ENCODE measurements around the gene CAPN11. TPM values are rescaled to one million over a fixed set of nuclear protein-coding genes. Genes with fewer than 3 reads are reported as not detected.

Gene CAPN11
- total RNA-seq, 1 experiment from 2014 or later = 0.28 TPM

GRCh38 chr6:44129841-44130322 lies 28.7 kb upstream of the CAPN11 start:
- TF ChIP-seq CTCF (conservative IDR thresholded peaks at IDR 0.05) = no peak
- H4K8ac ChIP-seq (replicated peaks; ENCODE audit: insufficient read length, low read depth, low read length) = no peak overlapping the region
- WGBS (ENCODE audit: extremely low coverage, insufficient read length, low lambda C conversion rate) = no CpG with 5 or more reads among the region's 2 CpGs
- H4K20me1 ChIP-seq (ENCODE audit: control insufficient read depth, insufficient read depth, insufficient read length) = peaks cover 3% of the 10 kb centered on the region
- H4K91ac ChIP-seq (ENCODE audit: insufficient read length, low read depth, low read length) = no peak overlapping the region
- H3K27me3 Mint-ChIP-seq (ENCODE audit: low read depth) = no peaks in the 10 kb centered on the region; the same call in 1 of the 2 replicates
- peaks cover 5 to 9% (median 8%) of the 10 kb centered on the region in 3 experiments; a peak in 6 of 7 replicates for H3K36me3 Mint-ChIP-seq (ENCODE audit: insufficient read depth in 1 of 3, low read depth in 3 of 3)
- no peaks in the 10 kb centered on the region for H3K4me1 ChIP-seq (ENCODE audit: insufficient read depth, low read length)
- H3K56ac ChIP-seq (ENCODE audit: insufficient read length, low read depth, low read length) = no peak overlapping the region
- no peak overlapping the region for H2BK20ac ChIP-seq (ENCODE audit: low read depth, low read length, poor library complexity, severe bottlenecking)
- H3K27ac ChIP-seq (ENCODE audit: insufficient read length, low read depth, low read length) = no peak overlapping the region
- H3K4me3 Mint-ChIP-seq = no peak overlapping the region
- no peak overlapping the region for H2BK120ac ChIP-seq (ENCODE audit: low read depth, low read length, poor library complexity, severe bottlenecking)
- H2BK15ac ChIP-seq (ENCODE audit: low read depth, low read length) = no peak overlapping the region
- no peak overlapping the region for H3K4me2 ChIP-seq (ENCODE audit: insufficient read depth, insufficient read length, low read length)
- H2BK5ac ChIP-seq (ENCODE audit: insufficient read length, low read length) = no peak overlapping the region
- no peak for DNase-seq
- H2AK5ac ChIP-seq (ENCODE audit: insufficient read length, low read length) = no peak overlapping the region
- H3K14ac ChIP-seq (ENCODE audit: insufficient read depth, low read length) = no peak overlapping the region
- H3K79me1 ChIP-seq (ENCODE audit: insufficient read depth, low read depth, low read length, poor library complexity, severe bottlenecking) = no peaks in the 10 kb centered on the region
- no peaks in the 10 kb centered on the region for H3K9me3 Mint-ChIP-seq
- H4K5ac ChIP-seq (ENCODE audit: insufficient read length, low read depth, low read length) = no peak overlapping the region
- no peaks in the 10 kb centered on the region for H3K27me3 ChIP-seq (ENCODE audit: insufficient read depth, low read length)
- H3K9ac ChIP-seq (ENCODE audit: extremely low read depth, insufficient read length, low read length) = no peak overlapping the region
- no peak overlapping the region for H3K18ac ChIP-seq (ENCODE audit: insufficient read length, low read depth, low read length)
- H2BK12ac ChIP-seq (ENCODE audit: insufficient read length, low read depth, low read length) = no peak overlapping the region
- H2AFZ ChIP-seq (ENCODE audit: low read length) = no peak overlapping the region
- peaks cover 44 to 58% of the 10 kb centered on the region in 2 experiments for H3K4me1 Mint-ChIP-seq
- H3T11ph ChIP-seq (ENCODE audit: low read length) = no peak overlapping the region
- H3K23ac ChIP-seq (ENCODE audit: insufficient read length, low read depth, low read length) = no peak overlapping the region
- H3K79me2 ChIP-seq (ENCODE audit: insufficient read depth, low read length) = peaks cover 20% of the 10 kb centered on the region; the same call in 1 of the 2 replicates
- no peak overlapping the region for H3K27ac Mint-ChIP-seq
- H3K23me2 ChIP-seq (ENCODE audit: insufficient read length, low read depth, low read length, poor library complexity, severe bottlenecking) = peaks cover 12% of the 10 kb centered on the region
- no peaks in the 10 kb centered on the region for H3K9me3 ChIP-seq (ENCODE audit: control insufficient read depth, low read depth, low read length)
- no peak overlapping the region for H3K4ac ChIP-seq (ENCODE audit: low read depth, low read length)

Measured in H9 (cell line).